Measurements from ENCODE around the gene SCMH1. TPM values are rescaled to one million over a fixed set of nuclear protein-coding genes. Genes with fewer than 3 reads are reported as not detected.

The SCMH1 gene
- total RNA-seq, 1 experiment from 2014 or later = 19.4 TPM

GRCh38 chr1:41169066-41169798 lies 72.9 kb downstream of the SCMH1 start (continued):
- no peak for TF ChIP-seq E2F4 (CRISPR knock-in tag; IDR thresholded peaks at IDR 0.05; ENCODE audit: borderline replicate concordance, low read depth)
- no peak for TF ChIP-seq GABPB1 (CRISPR knock-in tag; IDR thresholded peaks at IDR 0.05)
- no peak for TF ChIP-seq FOXK1 (CRISPR knock-in tag; IDR thresholded peaks at IDR 0.05)
- TF ChIP-seq SP1 (CRISPR knock-in tag; conservative IDR thresholded peaks at IDR 0.05) = no peak
- no peak for TF ChIP-seq ZNF425 (CRISPR knock-in tag; conservative IDR thresholded peaks at IDR 0.05)
- TF ChIP-seq NFATC4 (CRISPR knock-in tag; IDR thresholded peaks at IDR 0.05) = no peak
- TF ChIP-seq ZNF532 (CRISPR knock-in tag; IDR thresholded peaks at IDR 0.05; ENCODE audit: borderline replicate concordance) = no peak
- TF ChIP-seq PRRX2 (CRISPR knock-in tag; IDR thresholded peaks at IDR 0.05) = no peak

- H3K27ac Mint-ChIP-seq = no peak overlapping the region
- CTCF ChIA-PET = no interaction called here
- H3K27me3 Mint-ChIP-seq (ENCODE audit: low read depth) = no peaks in the 10 kb centered on the region; the same call in 1 of the 2 replicates
- no peak overlapping the region for H3K4me3 Mint-ChIP-seq
- no peaks in the 10 kb centered on the region for H3K4me1 Mint-ChIP-seq
- DNase-seq (ENCODE audit: low spot score) = no peak
- ATAC-seq = no peak
- peaks cover 31% of the 10 kb centered on the region for H3K36me3 Mint-ChIP-seq
- H3K9me3 Mint-ChIP-seq = peaks cover 48% of the 10 kb centered on the region
- POLR2A ChIA-PET = no interaction called here
- TF ChIP-seq NFYB (CRISPR knock-in tag; conservative IDR thresholded peaks at IDR 0.05; ENCODE audit: low read depth) (no peak), USF2 (CRISPR knock-in tag; IDR thresholded peaks at IDR 0.05) (no peak), ZNF219 (CRISPR knock-in tag; IDR thresholded peaks at IDR 0.05; ENCODE audit: borderline replicate concordance) (no peak), FOXP1 (CRISPR knock-in tag; IDR thresholded peaks at IDR 0.05; ENCODE audit: borderline replicate concordance) (no peak), AFF4 (CRISPR knock-in tag; IDR thresholded peaks at IDR 0.05; ENCODE audit: borderline replicate concordance) (no peak), PRRX2 (CRISPR knock-in tag; IDR thresholded peaks at IDR 0.05) (no peak), ELF4 (CRISPR knock-in tag; IDR thresholded peaks at IDR 0.05; ENCODE audit: low read depth) (no peak), ZNF138 (CRISPR knock-in tag; conservative IDR thresholded peaks at IDR 0.05) (no peak), FOXP4 (CRISPR knock-in tag; IDR thresholded peaks at IDR 0.05) (no peak), CREM (CRISPR knock-in tag; IDR thresholded peaks at IDR 0.05) (no peak), CTCF (IDR thresholded peaks at IDR 0.05) (no peak)
Observed at GRCh38 chr1:41167667-41168066, 74.4 kb downstream of the SCMH1 start.
